Stimulated activated CD4-positive, alpha-beta T cell treated with anti-CD3 and anti-CD28 coated beads, Interleukin-1b, Interleukin-23, amount 100 ng/mL, for 1 hour (primary cell): ENCODE results near the gene CPSF2.
"Not testable (repeated sequence)": the region's sequence is repeated elsewhere in the genome, so short reads cannot be mapped to it uniquely, and the experiment has no call there.

Experiments
- DNase-seq, 2 donors: peaks; one replicate each; pipeline ENCODE4 v3.0.0-alpha.2; 2020; ENCODE audit warnings: low read depth in 2 of 2

CPSF2 gene

GRCh38 chr14:92154283-92154942 is 32.6 kb downstream of the CPSF2 start:
- no peak for DNase-seq

DNA sequence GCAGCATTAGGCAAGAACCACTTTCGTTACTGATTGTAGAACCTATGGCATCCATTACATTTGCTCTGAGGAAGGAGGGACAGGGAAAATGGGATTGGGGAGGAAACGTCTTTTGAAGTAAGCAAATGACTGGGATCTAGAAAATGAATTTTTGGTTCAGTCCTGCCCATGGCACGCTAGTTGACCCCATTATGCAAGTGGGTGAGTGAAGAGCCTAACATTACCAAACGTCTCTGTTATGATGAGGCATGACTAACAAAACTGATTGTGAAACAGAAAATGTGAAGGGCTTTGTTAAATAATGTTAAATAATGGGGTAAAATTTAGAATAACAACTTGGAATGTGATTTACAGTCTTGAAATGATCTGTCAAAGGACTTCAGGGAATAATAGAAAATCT is 38.9 kb downstream of the CPSF2 start:
- no peak for DNase-seq

GRCh38 chr14:92161521-92161920 is 39.8 kb downstream of the CPSF2 start:
- DNase-seq, result no peak

- no peak for DNase-seq
These were observed 43.2 kb downstream of the CPSF2 start for GRCh38 chr14:92164958-92165357.

DNA sequence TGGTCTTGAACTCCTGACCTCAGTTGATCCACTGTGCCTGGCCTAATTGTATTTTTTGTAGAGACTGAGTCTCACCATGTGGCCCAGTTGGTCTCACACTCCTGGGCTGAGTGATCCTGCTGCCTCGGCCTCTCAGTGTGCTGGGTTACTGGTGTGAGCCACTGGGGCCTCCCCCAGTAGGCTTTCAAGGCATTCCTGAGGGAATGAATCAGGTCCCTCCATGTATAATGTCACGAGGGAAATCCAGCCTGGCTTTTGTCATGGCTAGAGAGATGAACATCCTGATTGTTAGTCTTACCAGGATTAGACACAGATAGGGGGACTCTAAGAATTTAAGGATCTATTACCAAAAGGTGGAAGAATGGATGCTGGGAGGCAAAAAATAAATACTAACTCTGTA is 51.9 kb downstream of the CPSF2 start:
- DNase-seq, result no peak

GRCh38 chr14:92175811-92176210 is 54.0 kb downstream of the CPSF2 start:
- no peak for DNase-seq

GRCh38 chr14:92176476-92176875 is 54.7 kb downstream of the CPSF2 start:
- no peak for DNase-seq

GRCh38 chr14:92179178-92179577 is 57.4 kb downstream of the CPSF2 start:
- not testable (repeated sequence) for DNase-seq

GRCh38 chr14:92185559-92185958 is 63.8 kb downstream of the CPSF2 start:
- DNase-seq, result no peak

DNA sequence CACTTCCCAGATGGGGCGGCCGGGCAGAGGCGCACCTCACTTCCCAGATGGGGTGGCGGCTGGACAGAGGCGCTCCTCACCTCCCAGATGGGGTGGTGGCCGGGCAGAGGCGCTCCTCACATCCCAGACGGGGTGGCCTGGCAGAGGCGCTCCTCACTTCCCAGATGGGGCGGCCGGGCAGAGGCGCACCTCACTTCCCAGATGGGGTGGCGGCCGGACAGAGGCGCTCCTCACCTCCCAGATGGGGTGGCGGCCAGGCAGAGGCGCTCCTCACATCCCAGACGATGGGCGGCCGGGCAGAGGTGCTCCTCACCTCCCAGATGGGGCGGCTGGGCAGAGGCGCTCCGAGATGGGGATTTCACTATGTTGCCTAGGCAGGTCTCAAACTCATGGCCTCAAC is 65.8 kb downstream of the CPSF2 start:
- DNase-seq, result not testable (repeated sequence)

DNA sequence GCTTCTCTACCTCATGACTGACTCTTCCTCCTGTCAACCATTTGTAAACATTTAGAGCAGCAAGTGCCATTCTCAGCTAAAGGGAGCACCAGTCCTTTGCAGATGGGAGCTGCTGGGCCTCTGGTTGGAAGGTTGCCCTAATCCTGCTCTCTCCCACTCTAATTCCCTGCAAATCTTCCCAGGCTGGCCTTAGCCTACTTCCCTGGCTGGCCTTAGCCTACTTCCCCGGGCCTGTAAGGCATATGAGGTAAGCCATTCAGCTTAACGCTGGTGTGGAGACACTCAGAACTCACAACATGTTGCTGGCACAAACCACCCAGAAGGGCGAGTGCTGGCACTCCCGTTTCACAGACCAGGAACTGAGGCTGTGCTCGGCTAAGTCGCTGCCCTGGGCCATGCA is 69.0 kb downstream of the CPSF2 start:
- DNase-seq, result no peak

DNA sequence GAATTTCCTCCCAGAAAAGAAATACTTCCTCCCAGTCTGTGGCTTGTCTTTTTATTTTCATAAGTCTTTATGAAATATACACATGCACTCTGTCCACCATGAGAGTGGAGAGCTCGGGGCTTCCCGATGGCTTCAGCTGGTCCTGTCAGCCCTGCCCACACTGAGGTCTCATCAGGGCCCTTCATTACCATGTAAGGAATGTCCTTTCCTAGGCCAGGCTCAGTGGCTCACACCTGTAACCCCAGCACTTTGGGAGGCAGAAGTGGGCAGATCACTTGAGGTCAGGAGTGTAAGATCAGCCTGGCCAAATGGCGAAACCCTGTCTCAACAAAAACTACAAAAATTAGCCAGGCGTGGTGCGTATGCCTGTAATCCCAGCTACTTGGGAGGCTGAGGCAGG is 77.0 kb downstream of the CPSF2 start:
- DNase-seq, result no peak

DNA sequence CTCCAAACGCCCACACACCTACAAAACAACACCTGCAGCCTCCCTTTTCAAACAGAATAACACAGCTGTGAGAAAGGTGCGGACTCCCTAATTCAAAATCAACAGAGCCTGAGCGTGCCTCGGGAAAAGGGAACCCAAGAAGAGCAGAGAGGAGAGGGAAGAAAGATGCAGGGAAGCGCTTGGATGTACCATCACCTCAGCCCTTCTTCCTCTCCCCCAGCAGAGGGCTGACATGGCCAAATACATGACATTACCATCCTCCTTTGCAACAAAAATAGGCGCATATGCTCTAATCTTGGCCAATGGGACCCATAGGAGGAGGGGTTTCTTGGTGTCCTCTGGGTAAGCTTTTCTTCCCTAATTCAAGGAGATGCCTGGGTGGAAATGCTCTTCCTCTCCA is 78.0 kb downstream of the CPSF2 start:
- DNase-seq, result no peak

DNA sequence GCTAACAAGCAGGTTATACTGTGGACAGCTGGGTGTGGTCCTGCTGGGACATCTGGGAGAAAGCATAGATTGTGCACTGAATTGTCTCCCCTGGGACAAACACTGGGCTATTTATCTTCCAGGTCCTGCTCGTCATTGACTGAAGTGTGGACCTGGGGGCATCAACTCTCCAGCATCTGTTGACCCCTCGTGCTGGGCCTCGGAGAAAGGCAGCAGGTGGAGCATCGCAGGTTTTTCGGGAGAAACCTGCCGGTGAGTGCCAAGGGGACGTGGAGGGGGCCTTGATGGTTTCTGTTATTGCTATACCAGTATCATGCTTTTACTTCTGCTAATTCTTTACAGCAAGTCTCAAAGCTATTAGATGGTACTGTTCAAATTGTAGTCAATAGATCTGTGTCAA is 81.3 kb downstream of the CPSF2 start:
- DNase-seq, result no peak

GRCh38 chr14:92204792-92205191 is 83.0 kb downstream of the CPSF2 start:
- DNase-seq, result no peak

DNA sequence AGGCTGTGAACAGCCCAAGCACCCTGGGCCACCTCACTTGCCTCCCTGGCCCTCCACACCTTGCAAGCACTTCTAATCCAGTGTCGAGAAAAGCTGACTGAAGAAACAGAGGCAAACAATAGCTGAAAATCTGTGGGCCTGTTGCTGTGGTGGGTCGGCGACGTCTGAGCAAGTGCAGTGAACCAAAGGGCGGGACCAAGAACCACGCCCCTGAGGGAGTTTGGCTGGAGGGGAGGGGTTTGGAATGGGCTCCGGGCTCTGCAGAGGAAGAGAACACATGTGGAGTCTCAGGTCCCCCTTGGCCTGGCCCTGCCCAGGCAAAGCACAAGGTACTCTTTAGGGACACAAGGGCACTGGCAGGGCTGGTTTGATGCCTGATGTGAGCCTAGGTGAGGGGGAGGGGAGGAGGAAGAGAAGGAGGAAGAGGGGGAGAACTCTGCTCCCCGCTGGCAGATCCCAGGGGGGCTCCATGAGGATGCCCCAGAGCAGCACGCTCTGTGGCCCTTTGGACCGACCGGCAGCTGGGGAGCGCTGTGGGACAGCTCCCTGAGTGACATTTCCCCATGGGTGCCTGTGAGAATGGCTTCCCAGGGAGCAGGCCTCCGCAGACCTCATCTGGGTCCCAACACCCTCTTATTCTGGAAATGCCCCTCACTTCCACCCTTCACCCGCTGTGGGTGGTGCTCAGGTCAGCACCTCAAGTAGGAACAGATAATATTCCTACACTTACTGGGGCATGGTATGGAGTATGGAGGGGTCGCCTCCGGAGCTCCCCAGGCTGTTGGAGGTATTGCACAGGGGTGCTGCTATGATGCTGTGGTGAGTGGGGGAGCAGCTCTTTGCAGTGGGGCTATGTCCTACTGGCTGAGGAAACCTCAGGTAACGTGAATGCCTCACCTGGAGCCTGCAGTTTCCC is 85.5 kb downstream of the CPSF2 start:
- DNase-seq, result no peak

- no peak for DNase-seq
These were observed 86.1 kb downstream of the CPSF2 start for GRCh38 chr14:92207928-92208265.

DNA sequence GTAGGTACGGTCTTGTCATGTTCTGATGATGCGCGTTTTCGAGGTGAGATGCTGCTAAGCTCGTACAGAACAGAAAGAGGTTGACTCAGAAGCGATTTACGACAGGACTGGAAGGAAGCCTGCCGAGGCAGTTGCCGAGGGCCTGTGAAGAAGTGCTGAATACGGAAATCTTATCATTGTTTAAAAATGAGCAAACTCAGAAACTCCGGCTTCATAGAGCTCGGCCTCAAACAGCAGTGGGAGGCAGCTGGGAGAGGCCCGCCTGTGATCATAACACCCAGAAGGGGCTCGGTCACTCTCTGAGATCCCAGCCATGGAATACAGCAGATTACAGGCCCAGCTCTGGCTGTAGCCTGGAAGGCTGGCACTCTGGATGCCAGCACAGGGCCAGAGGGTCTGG is 87.4 kb downstream of the CPSF2 start:
- no peak for DNase-seq

DNA sequence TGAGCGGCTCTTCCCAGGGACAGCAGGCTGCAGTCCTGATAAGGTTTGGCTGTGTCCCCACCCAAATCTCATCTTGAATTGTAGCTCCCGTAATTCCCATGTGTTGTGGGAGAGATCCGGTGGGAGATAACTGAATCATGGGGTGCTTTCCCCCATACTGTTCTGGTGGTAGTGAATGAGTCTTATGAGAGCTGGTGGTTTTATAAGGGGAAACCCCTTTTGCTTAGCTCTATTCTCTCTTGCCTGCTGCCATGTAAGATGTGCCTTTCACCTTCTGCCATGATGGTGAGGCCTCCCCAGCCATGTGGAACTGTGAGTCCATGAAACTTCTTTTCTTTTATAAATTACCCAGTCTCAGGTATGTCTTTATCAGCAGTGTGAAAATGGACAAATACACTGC is 91.4 kb downstream of the CPSF2 start:
- not testable (repeated sequence) for DNase-seq

DNA sequence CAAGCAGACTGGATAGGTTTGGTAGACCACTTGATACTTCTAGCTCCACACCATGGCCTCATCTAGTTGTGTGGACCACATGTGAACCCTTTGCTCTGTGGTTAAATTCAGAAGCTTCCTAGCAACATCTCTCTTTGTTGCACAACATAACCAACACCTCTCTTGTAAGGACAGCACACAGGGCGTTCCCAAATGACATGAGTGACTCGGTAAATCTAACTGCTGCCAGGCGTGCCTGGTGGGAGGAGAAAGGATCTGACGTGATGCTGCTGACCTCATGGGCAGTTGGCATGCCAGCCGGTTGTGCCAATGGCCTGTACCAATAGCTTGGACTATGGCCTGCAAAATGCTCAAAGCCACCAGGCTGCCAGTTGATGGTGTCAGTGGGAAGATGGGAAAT is 93.8 kb downstream of the CPSF2 start:
- DNase-seq, result no peak

GRCh38 chr14:92217936-92218335 is 96.2 kb downstream of the CPSF2 start:
- no peak for DNase-seq
